DMS 273 treated with DMSO at 0.1 percent for 48 hours (cell line): Measurements from ENCODE around the gene TCTA.
A peak's percentile ranks its signal among the peaks of the same experiment; 100 is the strongest.

Source experiments
- DNase-seq: peaks from one replicate; lab custom pipeline; 2025; lab: John Stamatoyannopoulos, UW

Gene TCTA

DNA sequence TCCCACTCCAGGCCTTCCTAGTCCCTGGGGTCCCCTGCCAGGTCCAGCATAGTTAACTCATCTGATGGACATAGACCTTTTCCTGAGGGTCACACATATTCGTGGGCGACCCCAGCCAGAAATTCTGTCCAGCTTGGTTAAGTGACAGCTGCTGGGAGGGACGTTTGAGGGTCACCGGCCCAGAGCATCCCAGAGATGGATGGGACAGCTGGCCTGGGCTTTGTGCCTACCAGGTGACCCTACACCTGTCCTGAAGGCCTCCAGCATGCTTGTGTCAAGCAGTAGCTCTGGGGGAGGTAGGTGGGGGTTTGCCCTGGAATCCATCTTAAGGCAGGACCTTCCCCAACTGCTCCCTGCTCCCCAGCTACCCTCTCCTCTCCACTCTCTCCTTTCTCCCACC, 48.7 kb downstream of the TCTA start:
- no peak for DNase-seq

DNA sequence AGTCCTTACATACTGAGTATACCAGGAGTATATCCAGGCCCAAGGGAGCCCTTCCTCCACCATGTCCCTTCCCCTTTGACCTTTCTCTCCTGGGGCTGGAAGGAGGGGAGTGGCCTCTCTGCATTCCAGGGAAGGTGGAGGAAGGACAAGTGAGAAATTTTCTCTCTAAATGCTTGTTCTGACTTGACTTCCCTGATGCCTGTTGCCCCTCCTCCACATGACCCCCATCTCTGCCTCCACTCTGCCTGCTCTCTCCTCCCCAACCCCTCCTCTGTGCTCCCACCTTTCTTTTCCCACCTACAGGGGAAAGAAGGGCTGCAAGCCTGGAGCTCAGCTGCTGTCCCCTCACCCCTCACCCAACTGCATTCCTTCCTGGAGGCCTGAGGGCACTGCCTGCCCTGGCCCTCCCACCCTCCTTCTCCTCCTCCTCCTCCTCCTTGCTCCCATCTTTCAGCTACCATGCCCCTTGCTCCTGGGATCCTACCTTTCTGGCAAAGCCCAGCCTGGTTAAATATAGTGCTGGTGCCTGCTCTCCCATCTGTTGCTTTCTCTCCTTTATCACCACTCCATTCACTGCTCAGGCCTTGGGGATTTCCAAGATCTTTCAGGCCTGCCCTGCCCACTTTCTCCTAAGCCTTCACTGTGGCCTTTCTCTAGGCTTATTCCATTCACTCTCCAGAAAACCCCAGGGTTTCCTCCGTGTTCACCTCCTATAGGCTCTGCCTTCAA, 49.4 kb downstream of the TCTA start:
- DNase-seq: peak; percentile 41

DNA sequence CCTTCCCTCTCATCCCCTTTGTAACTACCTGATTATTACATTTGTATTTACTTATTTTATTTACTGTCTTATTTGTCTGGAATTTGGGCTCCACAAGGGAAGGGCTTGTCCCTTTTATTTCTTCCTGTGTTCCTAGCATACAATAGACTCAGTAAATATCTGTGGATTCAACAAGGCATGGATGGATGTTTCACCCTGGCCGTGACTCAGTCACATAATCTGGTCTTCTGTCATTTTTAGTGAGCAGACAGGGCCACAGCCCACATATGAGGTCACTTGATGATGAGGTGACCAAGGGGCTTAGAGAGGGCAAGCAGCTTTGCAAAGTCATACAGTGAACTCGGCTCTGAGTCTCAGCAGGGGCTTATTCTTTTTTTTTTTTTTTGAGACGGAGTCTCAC, 50.0 kb downstream of the TCTA start:
- DNase-seq: no peak

DNA sequence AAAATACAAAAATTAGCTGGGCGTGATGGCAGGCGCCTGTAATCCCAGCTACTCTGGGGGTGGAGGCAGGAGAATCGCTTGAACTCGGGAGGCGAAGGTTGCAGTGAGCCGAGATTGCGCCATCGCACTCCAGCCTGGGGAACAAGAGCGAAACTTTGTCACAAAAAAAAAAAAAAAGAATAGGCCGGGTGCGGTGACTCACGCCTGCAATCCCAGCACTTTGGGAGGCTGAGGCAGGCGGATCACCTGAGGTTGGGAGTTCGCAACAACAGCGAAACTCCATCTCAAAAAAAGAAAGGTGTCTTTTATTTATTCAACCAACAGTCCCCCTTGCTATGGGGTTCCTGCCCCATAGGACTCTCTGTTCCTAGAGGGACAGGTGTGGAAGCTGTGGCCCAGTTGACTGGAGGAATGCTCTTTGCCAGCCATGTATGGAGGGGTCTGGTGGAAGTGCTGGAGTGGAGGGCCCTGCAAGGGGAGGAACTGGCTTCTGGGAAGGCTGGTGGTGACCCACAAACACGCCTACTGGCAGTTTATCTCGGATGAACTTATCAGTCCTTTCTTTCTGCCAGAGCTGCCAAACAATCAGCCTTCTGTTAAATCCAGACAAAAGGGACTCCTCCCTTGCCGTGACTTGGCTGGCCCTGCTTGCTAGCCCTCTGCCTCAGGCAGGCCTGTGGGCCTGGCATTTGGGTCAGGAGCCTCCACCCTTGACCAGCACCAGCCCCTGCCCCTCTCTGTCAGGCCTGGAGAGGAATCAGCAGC, 53.2 kb downstream of the TCTA start:
- no peak for DNase-seq
